ENCODE results near the gene MYOM1. TPM values are rescaled to one million over a fixed set of nuclear protein-coding genes. Genes with fewer than 3 reads are reported as not detected.
A peak's percentile ranks its signal among the peaks of the same experiment; 100 is the strongest.

MYOM1 gene
- total RNA-seq, 4 donors from 2014 or later: 0.23 to 2.5 (median 0.52) TPM

DNA sequence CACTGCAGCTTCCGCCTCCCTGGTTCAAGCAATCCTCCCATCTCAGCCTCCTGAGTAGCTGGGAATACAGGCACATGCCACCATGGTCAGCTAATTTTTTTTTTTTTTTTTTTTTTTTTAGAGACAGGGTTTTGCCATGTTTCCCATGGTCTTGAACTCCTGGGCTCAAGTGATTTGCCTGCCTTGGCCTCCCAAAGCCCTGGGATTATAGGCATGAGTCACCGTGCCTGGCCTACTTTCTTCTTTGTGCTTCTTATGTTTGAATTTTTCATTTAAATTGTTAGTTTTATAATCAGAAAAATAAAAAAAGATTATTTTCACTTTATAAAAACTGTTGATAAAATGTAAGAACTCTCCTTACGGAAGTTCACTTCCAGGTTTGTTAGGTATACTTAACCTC is 105.3 kb downstream of the MYOM1 start:
- intact Hi-C loops (cut with DNase I): no loop called here
- H3K27ac ChIP-seq: peak overlapping the region in 2 of 4 donors; percentile 38 to 68

DNA sequence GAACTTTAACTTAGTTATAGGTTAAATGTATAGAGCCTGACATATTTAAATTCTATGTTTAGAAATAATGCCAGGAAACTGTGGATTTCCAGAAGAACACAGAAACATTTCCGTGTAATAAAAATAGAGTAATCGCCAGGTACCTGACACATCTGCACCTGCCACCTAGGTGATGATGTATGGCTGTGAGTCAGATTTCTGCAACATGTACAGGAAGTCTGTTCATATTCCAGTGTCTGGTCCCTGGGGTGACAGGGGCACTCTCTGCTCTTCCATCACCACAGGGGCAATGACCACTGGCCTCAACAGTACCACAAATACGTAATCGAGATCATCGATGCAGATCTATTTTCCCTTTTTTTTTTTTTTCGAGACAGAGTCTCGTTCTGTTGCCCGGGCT is 105.7 kb downstream of the MYOM1 start:
- DNase-seq: no peak
- TF ChIP-seq, protein P1, sequence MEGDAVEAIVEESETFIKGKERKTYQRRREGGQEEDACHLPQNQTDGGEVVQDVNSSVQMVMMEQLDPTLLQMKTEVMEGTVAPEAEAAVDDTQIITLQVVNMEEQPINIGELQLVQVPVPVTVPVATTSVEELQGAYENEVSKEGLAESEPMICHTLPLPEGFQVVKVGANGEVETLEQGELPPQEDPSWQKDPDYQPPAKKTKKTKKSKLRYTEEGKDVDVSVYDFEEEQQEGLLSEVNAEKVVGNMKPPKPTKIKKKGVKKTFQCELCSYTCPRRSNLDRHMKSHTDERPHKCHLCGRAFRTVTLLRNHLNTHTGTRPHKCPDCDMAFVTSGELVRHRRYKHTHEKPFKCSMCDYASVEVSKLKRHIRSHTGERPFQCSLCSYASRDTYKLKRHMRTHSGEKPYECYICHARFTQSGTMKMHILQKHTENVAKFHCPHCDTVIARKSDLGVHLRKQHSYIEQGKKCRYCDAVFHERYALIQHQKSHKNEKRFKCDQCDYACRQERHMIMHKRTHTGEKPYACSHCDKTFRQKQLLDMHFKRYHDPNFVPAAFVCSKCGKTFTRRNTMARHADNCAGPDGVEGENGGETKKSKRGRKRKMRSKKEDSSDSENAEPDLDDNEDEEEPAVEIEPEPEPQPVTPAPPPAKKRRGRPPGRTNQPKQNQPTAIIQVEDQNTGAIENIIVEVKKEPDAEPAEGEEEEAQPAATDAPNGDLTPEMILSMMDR (IDR thresholded peaks at IDR 0.05): no peak
- no peak for TF ChIP-seq POLR2A (IDR thresholded peaks at IDR 0.05)
- Histone ChIP-seq H3K4me1 (peaks cover 0 to 34% (median 0%) of the 10 kb centered on the region in 3 donors), H3K9me3 (no peaks in the 10 kb centered on the region), H3K4me3 (no peak overlapping the region), H3K36me3 (no peaks in the 10 kb centered on the region), H3K27me3 (no peaks in the 10 kb centered on the region), H3K27ac (peak overlapping the region in 2 of 4 donors; percentile 58 to 68)
- WGBS, 2 donors: 54 to 68% methylated on average over 8 of the region's 8 CpGs
- intact Hi-C loops (cut with DNase I): no loop called here

More for the DNA sequence above, 105.3 kb downstream of the MYOM1 start:
- H3K4me1 ChIP-seq: peaks cover 0 to 34% (median 0%) of the 10 kb centered on the region in 3 donors
- no peaks in the 10 kb centered on the region for H3K36me3 ChIP-seq
- 47 to 51% methylated on average over 3 of the region's 3 CpGs for WGBS, 2 donors
- TF ChIP-seq, protein P1 (IDR thresholded peaks at IDR 0.05): no peak
- TF ChIP-seq POLR2A (IDR thresholded peaks at IDR 0.05): no peak
- H3K9me3 ChIP-seq: no peaks in the 10 kb centered on the region
- no peaks in the 10 kb centered on the region for H3K27me3 ChIP-seq
- no peak overlapping the region for H3K4me3 ChIP-seq
- no peak for DNase-seq

DNA sequence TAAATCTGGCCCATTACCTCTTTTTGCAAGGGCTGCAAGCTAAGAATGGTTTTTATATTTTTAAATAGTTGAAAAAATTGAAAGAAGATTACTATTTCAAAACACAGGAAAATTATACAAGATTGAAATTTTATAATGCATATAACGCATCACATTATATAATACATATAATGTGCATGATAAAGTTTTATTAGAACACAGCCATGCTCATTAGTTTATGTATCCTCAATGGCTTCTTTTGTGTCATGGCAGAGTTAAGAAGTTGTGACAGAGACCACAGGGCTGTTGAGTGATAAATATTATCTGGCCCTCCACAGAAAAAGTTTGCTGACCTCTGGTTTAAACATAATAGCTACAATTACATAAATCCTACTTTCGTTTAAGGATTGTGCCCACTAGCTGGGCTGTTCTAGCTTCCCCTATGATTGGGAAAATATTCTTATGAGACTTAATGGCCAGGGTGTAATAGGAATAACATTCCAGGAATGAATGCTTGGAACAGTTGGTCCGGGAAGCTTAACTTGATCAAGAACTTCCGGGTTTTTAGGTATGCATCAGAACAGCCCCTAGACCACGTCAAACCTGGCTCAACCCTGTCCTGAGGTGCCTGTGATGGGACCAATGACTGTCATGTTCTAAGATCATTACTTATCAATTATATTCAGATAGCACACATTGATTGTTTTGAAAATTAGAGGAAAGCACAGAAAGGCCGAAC is 108.1 kb downstream of the MYOM1 start:
- no peak for DNase-seq
- intact Hi-C loops (cut with DNase I): no loop called here
- Histone ChIP-seq H3K4me3 (no peak overlapping the region), H3K4me1 (peaks cover 0 to 16% (median 0%) of the 10 kb centered on the region in 3 donors), H3K36me3 (no peaks in the 10 kb centered on the region), H3K27ac (no peak overlapping the region), H3K27me3 (no peaks in the 10 kb centered on the region), H3K9me3 (no peaks in the 10 kb centered on the region)
- no peak for TF ChIP-seq POLR2A (IDR thresholded peaks at IDR 0.05)
- TF ChIP-seq, protein P1 (IDR thresholded peaks at IDR 0.05): no peak
- 70 to 72% methylated on average over 6 of the region's 6 CpGs for WGBS, 2 donors

DNA sequence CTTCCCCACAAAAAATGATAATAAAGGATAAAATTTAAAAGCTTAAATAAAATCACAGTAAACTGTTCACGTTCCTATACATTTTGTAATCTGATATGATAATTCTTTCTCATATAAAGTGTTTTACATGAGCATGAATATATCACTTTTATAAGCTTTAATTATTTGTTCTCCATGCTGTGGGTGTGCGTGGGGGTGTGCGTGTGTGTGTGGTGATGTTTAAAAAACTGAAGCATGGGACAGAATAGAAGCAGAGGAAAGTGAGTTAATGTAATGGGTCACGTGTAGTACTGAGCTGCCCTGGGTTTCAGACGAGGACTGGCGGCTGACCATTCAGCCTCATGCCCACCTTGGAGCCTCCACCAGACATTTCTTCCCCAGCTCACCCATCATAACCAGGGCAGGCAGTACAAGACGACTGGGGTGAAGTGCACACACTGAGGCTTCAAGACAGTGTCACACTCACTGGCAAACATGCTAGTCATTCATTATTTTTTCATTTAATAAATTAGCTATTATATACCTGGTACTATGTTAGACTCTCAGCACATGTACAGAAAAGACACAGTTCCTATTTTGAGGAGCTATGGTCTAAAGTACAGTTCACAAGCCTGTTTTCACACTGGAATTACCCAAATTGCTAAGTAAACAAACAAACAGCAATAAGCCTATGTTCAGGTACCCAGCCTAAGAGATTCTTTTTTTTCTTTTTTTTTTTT is 109.6 kb downstream of the MYOM1 start:
- Histone ChIP-seq H3K27me3 (no peaks in the 10 kb centered on the region), H3K9me3 (no peaks in the 10 kb centered on the region), H3K4me3 (no peak overlapping the region), H3K4me1 (peaks cover 0 to 6% (median 0%) of the 10 kb centered on the region in 3 donors), H3K27ac (no peak overlapping the region), H3K36me3 (no peaks in the 10 kb centered on the region)
- WGBS, 2 donors: 85 to 87% methylated on average over 7 of the region's 7 CpGs
- DNase-seq: no peak
- intact Hi-C loops (cut with DNase I): no loop called here
- TF ChIP-seq POLR2A (IDR thresholded peaks at IDR 0.05): no peak
- TF ChIP-seq, protein P1 (IDR thresholded peaks at IDR 0.05): no peak

DNA sequence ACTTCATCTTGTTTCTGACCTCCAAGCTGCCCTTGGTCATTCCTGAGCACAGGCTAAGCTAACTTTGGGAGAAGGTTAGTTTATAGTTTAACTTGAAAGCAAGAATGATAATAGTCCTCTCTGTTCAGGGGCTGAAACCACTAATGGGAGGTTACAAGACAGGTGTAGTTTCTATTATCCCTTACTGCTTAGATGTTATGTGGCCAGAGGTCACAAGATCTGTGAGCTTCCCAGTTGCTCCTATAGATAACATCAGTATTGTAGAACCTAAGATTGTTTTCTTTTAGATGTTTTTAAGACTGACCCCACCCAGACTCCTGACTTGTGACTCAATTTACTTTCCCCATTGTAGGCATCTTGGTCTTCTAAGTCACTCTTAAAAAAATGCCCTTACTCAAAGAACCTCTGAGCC is 112.0 kb downstream of the MYOM1 start:
- DNase-seq: no peak
- intact Hi-C loops (cut with DNase I): no loop called here
- Histone ChIP-seq H3K4me1 (peaks cover 0 to 18% (median 5%) of the 10 kb centered on the region in 3 donors), H3K27me3 (no peaks in the 10 kb centered on the region), H3K36me3 (no peaks in the 10 kb centered on the region), H3K9me3 (no peaks in the 10 kb centered on the region), H3K4me3 (no peak overlapping the region), H3K27ac (no peak overlapping the region)
- TF ChIP-seq, protein P1 (IDR thresholded peaks at IDR 0.05): no peak
- no peak for TF ChIP-seq POLR2A (IDR thresholded peaks at IDR 0.05)
